K562 (cell line): ENCODE data around the gene TOR1AIP2. TPM values are rescaled to one million over a fixed set of nuclear protein-coding genes. Genes with fewer than 3 reads are reported as not detected.

Experiments used
- LEF1 ChIP-seq: fragments of 450-650 bp; IDR thresholded peaks from 2 replicates; pipeline ENCODE4 v1.6.1; 2016; ENCODE audit warnings: mild to moderate bottlenecking
- MTA3 ChIP-seq: fragments of 450-650 bp; formaldehyde crosslinking; IDR thresholded peaks from 2 replicates; pipeline ENCODE4 v1.6.1; 2017; ENCODE audit warnings: mild to moderate bottlenecking, borderline replicate concordance
- NFIC ChIP-seq: fragments of 450-650 bp; IDR thresholded peaks from 2 replicates; pipeline ENCODE4 v1.6.1; 2017; ENCODE audit warnings: mild to moderate bottlenecking, inconsistent platforms
- NR2F6 ChIP-seq: fragments of 450-650 bp; formaldehyde crosslinking; IDR thresholded peaks from 2 replicates; pipeline ENCODE4 v1.4.0; 2020; ENCODE audit warnings: mild to moderate bottlenecking
- POLR2AphosphoS2 ChIP-seq: IDR thresholded peaks from 2 replicates; pipeline ENCODE4 v1.6.1; 2012; ENCODE audit warnings: low read length, improper control_type of control experiment
- SMARCA4 ChIP-seq: fragments of 450-650 bp; IDR thresholded peaks from 2 replicates; pipeline ENCODE4 v1.6.1; 2016
- U2AF2 ChIP-seq: fragments of 200-400 bp; formaldehyde crosslinking; optimal IDR thresholded peaks from 2 replicates; pipeline ENCODE3; 2017; ENCODE audit warnings: low read depth, mild to moderate bottlenecking, low read length
- ZFP1 ChIP-seq: fragments of 450-650 bp; formaldehyde crosslinking; IDR thresholded peaks from 2 replicates; pipeline ENCODE4 v1.4.0; 2020; ENCODE audit warnings: mild to moderate bottlenecking, mixed read lengths
- ZKSCAN8 ChIP-seq: fragments of 200-800 bp; sonication (Bioruptor generic); IDR thresholded peaks from 2 replicates; pipeline ENCODE4 v1.6.1; 2016; ENCODE audit warnings: missing genetic modification characterization, missing compliant biosample characterization
- ZNF41 ChIP-seq: fragments of 250-450 bp; sonication (Bioruptor Pico); conservative IDR thresholded peaks from 2 replicates; pipeline ENCODE4 v1.4.0; 2020; ENCODE audit warnings: mild to moderate bottlenecking
- ZNF431 ChIP-seq: sonication (generic); formaldehyde crosslinking; IDR thresholded peaks from 2 replicates; pipeline ENCODE4 v1.8.0; 2022; ENCODE audit warnings: mild to moderate bottlenecking, missing genetic modification reagents
- polyA plus RNA-seq, 8 experiments: library from polyadenylated mRNA; depleted of rRNA in 4 of 8; stranded (reverse) in 5 of 8; unstranded in 3 of 8; fragments of >200 nt; fragmentation: Nextera tagmentation in 2 of 8; fragmentation: Illumina TruSeq in 1 of 8; extraction: Ambion mirVana in 2 of 8; extraction: Trizol in 1 of 8; gene quantifications; 2 replicates each; pipeline versions ENCODE4 v1.2.1 to v1.2.3, GENCODE V29; 2011 to 2014; ENCODE audit warnings: inconsistent platforms in 1 of 8, missing spikeins in 1 of 8
- total RNA-seq, 7 experiments: library from RNA; depleted of rRNA in 6 of 7; stranded (reverse); fragments of >200 nt in 6 of 7; fragmentation: Illumina TruSeq in 2 of 7; extraction: Trizol in 2 of 7; gene quantifications; 2 replicates each; pipeline versions ENCODE4 v1.2.1 to v1.2.3, GENCODE V29; 2011 to 2021; ENCODE audit warnings: low replicate concordance in 1 of 7
- TF ChIP-seq, protein P1 (sequence below): fragments of 150-350 bp; conservative IDR thresholded peaks from 2 replicates; pipeline ENCODE4 v1.6.1; 2014; ENCODE audit warnings: low read length
- TF ChIP-seq, protein P2 (sequence below): fragments of 450-650 bp; IDR thresholded peaks from 2 replicates; pipeline ENCODE4 v1.6.1; 2018; ENCODE audit not compliant: partially characterized antibody
- TF ChIP-seq, protein P3 (sequence below): fragments of 250-450 bp; sonication (Bioruptor Pico); IDR thresholded peaks from 2 replicates; pipeline ENCODE4 v1.4.0; 2020; ENCODE audit warnings: mild to moderate bottlenecking, moderate library complexity
- TF ChIP-seq, protein P4 (sequence below), 3 experiments: IDR thresholded peaks in 2 of 3; conservative IDR thresholded peaks in 1 of 3; 2 replicates each; pipeline ENCODE4 v1.5.1; 2011 to 2012; ENCODE audit warnings: low read length in 3 of 3, mild to moderate bottlenecking in 3 of 3, control low read depth in 2 of 3, improper control_type of control experiment in 1 of 3, inconsistent platforms in 1 of 3, low read depth in 1 of 3, mixed read lengths in 1 of 3, moderate library complexity in 1 of 3; ENCODE audit not compliant: insufficient read depth in 2 of 3

The TOR1AIP2 gene
- total and polyA plus RNA-seq, 9 of the 15 experiments (the other 6 are each of a cell fraction or from before 2014, with no cell fraction given), result 16.7 to 122 (median 41.4) TPM

DNA sequence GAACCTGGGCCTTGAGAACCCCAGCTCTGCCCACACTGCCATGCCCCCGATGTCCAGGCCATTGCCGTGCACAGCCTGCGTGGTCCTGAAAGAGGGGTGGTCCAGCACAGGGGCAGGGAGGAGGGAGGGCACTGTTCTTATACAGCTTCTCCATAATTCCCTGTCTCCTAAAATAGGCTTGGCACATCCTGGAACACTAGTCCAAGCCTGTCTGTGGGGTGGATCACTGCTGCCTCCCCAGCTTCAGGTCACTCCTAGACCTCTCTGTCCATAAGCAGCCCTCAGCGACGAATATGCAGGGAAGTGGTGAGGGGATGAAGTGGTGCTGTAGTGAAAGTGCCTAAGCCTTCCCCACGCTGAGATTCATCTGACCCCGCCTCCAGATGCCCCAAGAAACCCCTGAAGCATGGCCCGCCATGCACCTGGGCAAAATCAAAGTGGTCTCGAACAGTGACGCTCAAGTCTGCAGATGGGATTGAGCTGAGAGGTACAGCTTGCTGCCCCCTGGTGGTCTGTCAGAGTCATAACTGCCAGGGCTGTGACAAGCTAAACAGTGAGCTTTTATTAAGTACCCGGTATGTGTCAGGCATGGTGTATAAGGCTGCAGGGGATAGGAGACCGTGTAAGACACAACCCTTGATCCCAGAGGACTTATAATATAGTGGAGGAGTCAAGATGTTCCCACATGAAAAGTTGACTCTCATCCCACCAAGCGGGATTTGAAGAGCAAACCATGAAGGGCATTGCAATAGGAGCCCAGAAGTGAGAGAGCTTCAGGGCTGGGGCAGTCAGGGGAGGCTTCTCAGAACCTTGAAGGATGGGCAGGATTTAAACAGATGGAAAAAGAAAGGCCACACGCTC is 67.9 kb downstream of the TOR1AIP2 start (continued):
- TF ChIP-seq, protein P1, sequence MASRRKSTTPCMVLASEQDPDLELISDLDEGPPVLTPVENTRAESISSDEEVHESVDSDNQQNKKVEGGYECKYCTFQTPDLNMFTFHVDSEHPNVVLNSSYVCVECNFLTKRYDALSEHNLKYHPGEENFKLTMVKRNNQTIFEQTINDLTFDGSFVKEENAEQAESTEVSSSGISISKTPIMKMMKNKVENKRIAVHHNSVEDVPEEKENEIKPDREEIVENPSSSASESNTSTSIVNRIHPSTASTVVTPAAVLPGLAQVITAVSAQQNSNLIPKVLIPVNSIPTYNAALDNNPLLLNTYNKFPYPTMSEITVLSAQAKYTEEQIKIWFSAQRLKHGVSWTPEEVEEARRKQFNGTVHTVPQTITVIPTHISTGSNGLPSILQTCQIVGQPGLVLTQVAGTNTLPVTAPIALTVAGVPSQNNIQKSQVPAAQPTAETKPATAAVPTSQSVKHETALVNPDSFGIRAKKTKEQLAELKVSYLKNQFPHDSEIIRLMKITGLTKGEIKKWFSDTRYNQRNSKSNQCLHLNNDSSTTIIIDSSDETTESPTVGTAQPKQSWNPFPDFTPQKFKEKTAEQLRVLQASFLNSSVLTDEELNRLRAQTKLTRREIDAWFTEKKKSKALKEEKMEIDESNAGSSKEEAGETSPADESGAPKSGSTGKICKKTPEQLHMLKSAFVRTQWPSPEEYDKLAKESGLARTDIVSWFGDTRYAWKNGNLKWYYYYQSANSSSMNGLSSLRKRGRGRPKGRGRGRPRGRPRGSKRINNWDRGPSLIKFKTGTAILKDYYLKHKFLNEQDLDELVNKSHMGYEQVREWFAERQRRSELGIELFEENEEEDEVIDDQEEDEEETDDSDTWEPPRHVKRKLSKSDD, result no peak
- TF ChIP-seq U2AF2, result no peak
- no peak for TF ChIP-seq ZKSCAN8 (CRISPR knock-in tag)
- no peak for TF ChIP-seq MTA3
- no peak for TF ChIP-seq SMARCA4
- no peak for TF ChIP-seq NR2F6 (CRISPR knock-in tag)
- TF ChIP-seq ZFP1 (CRISPR knock-in tag), result no peak
- TF ChIP-seq, protein P2, sequence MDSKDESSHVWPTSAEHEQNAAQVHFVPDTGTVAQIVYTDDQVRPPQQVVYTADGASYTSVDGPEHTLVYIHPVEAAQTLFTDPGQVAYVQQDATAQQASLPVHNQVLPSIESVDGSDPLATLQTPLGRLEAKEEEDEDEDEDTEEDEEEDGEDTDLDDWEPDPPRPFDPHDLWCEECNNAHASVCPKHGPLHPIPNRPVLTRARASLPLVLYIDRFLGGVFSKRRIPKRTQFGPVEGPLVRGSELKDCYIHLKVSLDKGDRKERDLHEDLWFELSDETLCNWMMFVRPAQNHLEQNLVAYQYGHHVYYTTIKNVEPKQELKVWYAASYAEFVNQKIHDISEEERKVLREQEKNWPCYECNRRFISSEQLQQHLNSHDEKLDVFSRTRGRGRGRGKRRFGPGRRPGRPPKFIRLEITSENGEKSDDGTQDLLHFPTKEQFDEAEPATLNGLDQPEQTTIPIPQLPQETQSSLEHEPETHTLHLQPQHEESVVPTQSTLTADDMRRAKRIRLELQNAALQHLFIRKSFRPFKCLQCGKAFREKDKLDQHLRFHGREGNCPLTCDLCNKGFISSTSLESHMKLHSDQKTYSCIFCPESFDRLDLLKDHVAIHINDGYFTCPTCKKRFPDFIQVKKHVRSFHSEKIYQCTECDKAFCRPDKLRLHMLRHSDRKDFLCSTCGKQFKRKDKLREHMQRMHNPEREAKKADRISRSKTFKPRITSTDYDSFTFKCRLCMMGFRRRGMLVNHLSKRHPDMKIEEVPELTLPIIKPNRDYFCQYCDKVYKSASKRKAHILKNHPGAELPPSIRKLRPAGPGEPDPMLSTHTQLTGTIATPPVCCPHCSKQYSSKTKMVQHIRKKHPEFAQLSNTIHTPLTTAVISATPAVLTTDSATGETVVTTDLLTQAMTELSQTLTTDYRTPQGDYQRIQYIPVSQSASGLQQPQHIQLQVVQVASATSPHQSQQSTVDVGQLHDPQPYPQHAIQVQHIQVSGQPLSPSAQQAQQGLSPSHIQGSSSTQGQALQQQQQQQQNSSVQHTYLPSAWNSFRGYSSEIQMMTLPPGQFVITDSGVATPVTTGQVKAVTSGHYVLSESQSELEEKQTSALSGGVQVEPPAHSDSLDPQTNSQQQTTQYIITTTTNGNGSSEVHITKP, result no peak
- TF ChIP-seq, protein P3, sequence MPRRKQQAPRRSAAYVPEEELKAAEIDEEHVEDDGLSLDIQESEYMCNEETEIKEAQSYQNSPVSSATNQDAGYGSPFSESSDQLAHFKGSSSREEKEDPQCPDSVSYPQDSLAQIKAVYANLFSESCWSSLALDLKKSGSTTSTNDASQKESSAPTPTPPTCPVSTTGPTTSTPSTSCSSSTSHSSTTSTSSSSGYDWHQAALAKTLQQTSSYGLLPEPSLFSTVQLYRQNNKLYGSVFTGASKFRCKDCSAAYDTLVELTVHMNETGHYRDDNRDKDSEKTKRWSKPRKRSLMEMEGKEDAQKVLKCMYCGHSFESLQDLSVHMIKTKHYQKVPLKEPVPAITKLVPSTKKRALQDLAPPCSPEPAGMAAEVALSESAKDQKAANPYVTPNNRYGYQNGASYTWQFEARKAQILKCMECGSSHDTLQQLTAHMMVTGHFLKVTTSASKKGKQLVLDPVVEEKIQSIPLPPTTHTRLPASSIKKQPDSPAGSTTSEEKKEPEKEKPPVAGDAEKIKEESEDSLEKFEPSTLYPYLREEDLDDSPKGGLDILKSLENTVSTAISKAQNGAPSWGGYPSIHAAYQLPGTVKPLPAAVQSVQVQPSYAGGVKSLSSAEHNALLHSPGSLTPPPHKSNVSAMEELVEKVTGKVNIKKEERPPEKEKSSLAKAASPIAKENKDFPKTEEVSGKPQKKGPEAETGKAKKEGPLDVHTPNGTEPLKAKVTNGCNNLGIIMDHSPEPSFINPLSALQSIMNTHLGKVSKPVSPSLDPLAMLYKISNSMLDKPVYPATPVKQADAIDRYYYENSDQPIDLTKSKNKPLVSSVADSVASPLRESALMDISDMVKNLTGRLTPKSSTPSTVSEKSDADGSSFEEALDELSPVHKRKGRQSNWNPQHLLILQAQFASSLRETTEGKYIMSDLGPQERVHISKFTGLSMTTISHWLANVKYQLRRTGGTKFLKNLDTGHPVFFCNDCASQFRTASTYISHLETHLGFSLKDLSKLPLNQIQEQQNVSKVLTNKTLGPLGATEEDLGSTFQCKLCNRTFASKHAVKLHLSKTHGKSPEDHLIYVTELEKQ (CRISPR knock-in tag), result no peak
- TF ChIP-seq, protein P4, sequence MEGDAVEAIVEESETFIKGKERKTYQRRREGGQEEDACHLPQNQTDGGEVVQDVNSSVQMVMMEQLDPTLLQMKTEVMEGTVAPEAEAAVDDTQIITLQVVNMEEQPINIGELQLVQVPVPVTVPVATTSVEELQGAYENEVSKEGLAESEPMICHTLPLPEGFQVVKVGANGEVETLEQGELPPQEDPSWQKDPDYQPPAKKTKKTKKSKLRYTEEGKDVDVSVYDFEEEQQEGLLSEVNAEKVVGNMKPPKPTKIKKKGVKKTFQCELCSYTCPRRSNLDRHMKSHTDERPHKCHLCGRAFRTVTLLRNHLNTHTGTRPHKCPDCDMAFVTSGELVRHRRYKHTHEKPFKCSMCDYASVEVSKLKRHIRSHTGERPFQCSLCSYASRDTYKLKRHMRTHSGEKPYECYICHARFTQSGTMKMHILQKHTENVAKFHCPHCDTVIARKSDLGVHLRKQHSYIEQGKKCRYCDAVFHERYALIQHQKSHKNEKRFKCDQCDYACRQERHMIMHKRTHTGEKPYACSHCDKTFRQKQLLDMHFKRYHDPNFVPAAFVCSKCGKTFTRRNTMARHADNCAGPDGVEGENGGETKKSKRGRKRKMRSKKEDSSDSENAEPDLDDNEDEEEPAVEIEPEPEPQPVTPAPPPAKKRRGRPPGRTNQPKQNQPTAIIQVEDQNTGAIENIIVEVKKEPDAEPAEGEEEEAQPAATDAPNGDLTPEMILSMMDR (IDR thresholded peaks at IDR 0.05 in 2 of 3, conservative IDR thresholded peaks at IDR 0.05 in 1 of 3; ENCODE audit: insufficient read depth in 2 of 3, low read depth in 1 of 3, low read length in 3 of 3), result peak; percentile 87 to 97 (median 90)
- no peak for TF ChIP-seq LEF1
- TF ChIP-seq ZNF41 (CRISPR knock-in tag), result no peak
- TF ChIP-seq POLR2AphosphoS2, result no peak
- no peak for TF ChIP-seq ZNF431 (CRISPR knock-in tag)
- no peak for TF ChIP-seq NFIC
